Fibroblast of lung (primary cell): Measurements from ENCODE around the gene CIDEC.

Experiments
- CTCF ChIP-seq, 2 donors: IDR thresholded peaks in 1 of 2; conservative IDR thresholded peaks in 1 of 2; 1 replicate in 1 of 2; 2 replicates in 1 of 2; pipeline ENCODE4 v1.5.1; 2011 to 2012; ENCODE audit warnings: low read length in 2 of 2, control low read depth in 1 of 2, inconsistent platforms in 1 of 2, low read depth in 1 of 2, mild to moderate bottlenecking in 1 of 2
- EZH2 ChIP-seq: IDR thresholded peaks from 2 replicates; pipeline ENCODE4 v1.5.1; 2012; ENCODE audit warnings: low read length, control low read depth, mild to moderate bottlenecking; ENCODE audit errors: missing control alignments

- TF ChIP-seq CTCF (conservative IDR thresholded peaks at IDR 0.05 in 1 of 2, IDR thresholded peaks at IDR 0.05 in 1 of 2; ENCODE audit: low read depth in 1 of 2, low read length in 2 of 2) (no peak), EZH2 (no peak)
Measured at GRCh38 chr3:9843715-9844438, 36.2 kb downstream of the CIDEC start, which contains the start of gene RPUSD3.
